PC-3 (cell line): ENCODE data around the gene WDFY4.

ENCODE experiments used
- EZH2 ChIP-seq: fragments of 300-600 bp; sonication (generic); IDR thresholded peaks from one replicate; pipeline ENCODE4 v1.6.1; 2017; ENCODE audit warnings: antibody characterized with exemption, mild to moderate bottlenecking, low read length; ENCODE audit not compliant: unreplicated experiment
- EZH2phosphoT487 ChIP-seq: fragments of 300-600 bp; sonication (generic); IDR thresholded peaks from 2 replicates; pipeline ENCODE4 v1.6.1; 2018; ENCODE audit warnings: mild to moderate bottlenecking, antibody characterized with exemption, low read length, borderline replicate concordance
- TF ChIP-seq, protein P1 (sequence below): fragments of 300-600 bp; sonication (generic); conservative IDR thresholded peaks from 2 replicates; pipeline ENCODE4 v1.5.1; 2017; ENCODE audit warnings: antibody characterized with exemption, low read depth, mild to moderate bottlenecking, low read length

GRCh38 chr10:48691812-48692528 lies 7.3 kb downstream of the WDFY4 start:
- TF ChIP-seq, protein P1, sequence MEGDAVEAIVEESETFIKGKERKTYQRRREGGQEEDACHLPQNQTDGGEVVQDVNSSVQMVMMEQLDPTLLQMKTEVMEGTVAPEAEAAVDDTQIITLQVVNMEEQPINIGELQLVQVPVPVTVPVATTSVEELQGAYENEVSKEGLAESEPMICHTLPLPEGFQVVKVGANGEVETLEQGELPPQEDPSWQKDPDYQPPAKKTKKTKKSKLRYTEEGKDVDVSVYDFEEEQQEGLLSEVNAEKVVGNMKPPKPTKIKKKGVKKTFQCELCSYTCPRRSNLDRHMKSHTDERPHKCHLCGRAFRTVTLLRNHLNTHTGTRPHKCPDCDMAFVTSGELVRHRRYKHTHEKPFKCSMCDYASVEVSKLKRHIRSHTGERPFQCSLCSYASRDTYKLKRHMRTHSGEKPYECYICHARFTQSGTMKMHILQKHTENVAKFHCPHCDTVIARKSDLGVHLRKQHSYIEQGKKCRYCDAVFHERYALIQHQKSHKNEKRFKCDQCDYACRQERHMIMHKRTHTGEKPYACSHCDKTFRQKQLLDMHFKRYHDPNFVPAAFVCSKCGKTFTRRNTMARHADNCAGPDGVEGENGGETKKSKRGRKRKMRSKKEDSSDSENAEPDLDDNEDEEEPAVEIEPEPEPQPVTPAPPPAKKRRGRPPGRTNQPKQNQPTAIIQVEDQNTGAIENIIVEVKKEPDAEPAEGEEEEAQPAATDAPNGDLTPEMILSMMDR = no peak
- TF ChIP-seq EZH2phosphoT487 (no peak), EZH2 (no peak)
